Measurements from ENCODE around the gene STK31.

- TF ChIP-seq CTCF (IDR thresholded peaks at IDR 0.05) (no peak), POLR2A (IDR thresholded peaks at IDR 0.05) (no peak), POLR2AphosphoS5 (IDR thresholded peaks at IDR 0.05) (no peak)
Measured at GRCh38 chr7:23765943-23766342, 55.9 kb downstream of the STK31 start.
